ENCODE data around the gene EPAS1. TPM values are rescaled to one million over a fixed set of nuclear protein-coding genes. Genes with fewer than 3 reads are reported as not detected.

The EPAS1 gene
- total and polyA plus RNA-seq, 2 of the 13 experiments (the other 11 are each of a cell fraction or from before 2014, with no cell fraction given) = 47.1 to 182 TPM

- TF ChIP-seq, protein P1, sequence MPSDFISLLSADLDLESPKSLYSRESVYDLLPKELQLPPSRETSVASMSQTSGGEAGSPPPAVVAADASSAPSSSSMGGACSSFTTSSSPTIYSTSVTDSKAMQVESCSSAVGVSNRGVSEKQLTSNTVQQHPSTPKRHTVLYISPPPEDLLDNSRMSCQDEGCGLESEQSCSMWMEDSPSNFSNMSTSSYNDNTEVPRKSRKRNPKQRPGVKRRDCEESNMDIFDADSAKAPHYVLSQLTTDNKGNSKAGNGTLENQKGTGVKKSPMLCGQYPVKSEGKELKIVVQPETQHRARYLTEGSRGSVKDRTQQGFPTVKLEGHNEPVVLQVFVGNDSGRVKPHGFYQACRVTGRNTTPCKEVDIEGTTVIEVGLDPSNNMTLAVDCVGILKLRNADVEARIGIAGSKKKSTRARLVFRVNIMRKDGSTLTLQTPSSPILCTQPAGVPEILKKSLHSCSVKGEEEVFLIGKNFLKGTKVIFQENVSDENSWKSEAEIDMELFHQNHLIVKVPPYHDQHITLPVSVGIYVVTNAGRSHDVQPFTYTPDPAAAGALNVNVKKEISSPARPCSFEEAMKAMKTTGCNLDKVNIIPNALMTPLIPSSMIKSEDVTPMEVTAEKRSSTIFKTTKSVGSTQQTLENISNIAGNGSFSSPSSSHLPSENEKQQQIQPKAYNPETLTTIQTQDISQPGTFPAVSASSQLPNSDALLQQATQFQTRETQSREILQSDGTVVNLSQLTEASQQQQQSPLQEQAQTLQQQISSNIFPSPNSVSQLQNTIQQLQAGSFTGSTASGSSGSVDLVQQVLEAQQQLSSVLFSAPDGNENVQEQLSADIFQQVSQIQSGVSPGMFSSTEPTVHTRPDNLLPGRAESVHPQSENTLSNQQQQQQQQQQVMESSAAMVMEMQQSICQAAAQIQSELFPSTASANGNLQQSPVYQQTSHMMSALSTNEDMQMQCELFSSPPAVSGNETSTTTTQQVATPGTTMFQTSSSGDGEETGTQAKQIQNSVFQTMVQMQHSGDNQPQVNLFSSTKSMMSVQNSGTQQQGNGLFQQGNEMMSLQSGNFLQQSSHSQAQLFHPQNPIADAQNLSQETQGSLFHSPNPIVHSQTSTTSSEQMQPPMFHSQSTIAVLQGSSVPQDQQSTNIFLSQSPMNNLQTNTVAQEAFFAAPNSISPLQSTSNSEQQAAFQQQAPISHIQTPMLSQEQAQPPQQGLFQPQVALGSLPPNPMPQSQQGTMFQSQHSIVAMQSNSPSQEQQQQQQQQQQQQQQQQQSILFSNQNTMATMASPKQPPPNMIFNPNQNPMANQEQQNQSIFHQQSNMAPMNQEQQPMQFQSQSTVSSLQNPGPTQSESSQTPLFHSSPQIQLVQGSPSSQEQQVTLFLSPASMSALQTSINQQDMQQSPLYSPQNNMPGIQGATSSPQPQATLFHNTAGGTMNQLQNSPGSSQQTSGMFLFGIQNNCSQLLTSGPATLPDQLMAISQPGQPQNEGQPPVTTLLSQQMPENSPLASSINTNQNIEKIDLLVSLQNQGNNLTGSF (CRISPR knock-in tag; IDR thresholded peaks at IDR 0.05) = no peak
- no peak; the same call in 1 of the 2 replicates for TF ChIP-seq NR2C2 (CRISPR knock-in tag; IDR thresholded peaks at IDR 0.05; ENCODE audit: borderline replicate concordance)
- TF ChIP-seq ZNF224 (CRISPR knock-in tag; IDR thresholded peaks at IDR 0.05) = no peak
- no peak for TF ChIP-seq HCFC1 (IDR thresholded peaks at IDR 0.05; ENCODE audit: low read depth, low read length)
- TF ChIP-seq, protein P2, sequence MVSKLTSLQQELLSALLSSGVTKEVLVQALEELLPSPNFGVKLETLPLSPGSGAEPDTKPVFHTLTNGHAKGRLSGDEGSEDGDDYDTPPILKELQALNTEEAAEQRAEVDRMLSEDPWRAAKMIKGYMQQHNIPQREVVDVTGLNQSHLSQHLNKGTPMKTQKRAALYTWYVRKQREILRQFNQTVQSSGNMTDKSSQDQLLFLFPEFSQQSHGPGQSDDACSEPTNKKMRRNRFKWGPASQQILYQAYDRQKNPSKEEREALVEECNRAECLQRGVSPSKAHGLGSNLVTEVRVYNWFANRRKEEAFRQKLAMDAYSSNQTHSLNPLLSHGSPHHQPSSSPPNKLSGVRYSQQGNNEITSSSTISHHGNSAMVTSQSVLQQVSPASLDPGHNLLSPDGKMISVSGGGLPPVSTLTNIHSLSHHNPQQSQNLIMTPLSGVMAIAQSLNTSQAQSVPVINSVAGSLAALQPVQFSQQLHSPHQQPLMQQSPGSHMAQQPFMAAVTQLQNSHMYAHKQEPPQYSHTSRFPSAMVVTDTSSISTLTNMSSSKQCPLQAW (CRISPR knock-in tag; IDR thresholded peaks at IDR 0.05) = no peak
Measured at GRCh38 chr2:46394649-46395510, 97.7 kb downstream of the EPAS1 start (continued).
